HG03342 (cell line): ENCODE measurements around the gene DAP3.
"Not testable (repeated sequence)": the region's sequence is repeated elsewhere in the genome, so short reads cannot be mapped to it uniquely, and the experiment has no call there.

ENCODE experiments used
- ATAC-seq: cut with Tn5 transposase; IDR thresholded peaks from one replicate; pipeline ENCODE4 v1.9.1; 2021; ENCODE audit warnings: mild to moderate bottlenecking, moderate library complexity; ENCODE audit not compliant: unreplicated experiment

DAP3 gene

GRCh38 chr1:155681776-155682175 is 7.1 kb upstream of the DAP3 start:
- ATAC-seq: no peak

- peak; percentile 25 for ATAC-seq
Observed at GRCh38 chr1:155687705-155688323, 1.1 kb upstream of the DAP3 start.

GRCh38 chr1:155688324-155689080 is 389 bp upstream of the DAP3 start, which contains the start of gene YY1AP1:
YY1AP1 (minus strand) TSS chr1:155688774; CDS start chr1:155680436, 8,338 bp downstream.
- ATAC-seq: peak; percentile 72

- no peak for ATAC-seq
Observed at GRCh38 chr1:155691992-155692528, 3.2 kb downstream of the DAP3 start.

- ATAC-seq: no peak
Observed at GRCh38 chr1:155694167-155694566, 5.3 kb downstream of the DAP3 start.

- ATAC-seq: no peak
Observed at GRCh38 chr1:155695072-155695471, 6.2 kb downstream of the DAP3 start.

GRCh38 chr1:155695608-155696007 is 6.7 kb downstream of the DAP3 start:
- ATAC-seq: no peak

- ATAC-seq: no peak
Observed at GRCh38 chr1:155696524-155696923, 7.6 kb downstream of the DAP3 start.

- no peak for ATAC-seq
Observed at GRCh38 chr1:155697046-155697445, 8.2 kb downstream of the DAP3 start.

GRCh38 chr1:155697616-155698015 is 8.7 kb downstream of the DAP3 start:
- ATAC-seq: not testable (repeated sequence)

GRCh38 chr1:155698382-155699038 is 9.6 kb downstream of the DAP3 start:
- no peak for ATAC-seq

- ATAC-seq: not testable (repeated sequence)
Observed at GRCh38 chr1:155699062-155699461, 10.2 kb downstream of the DAP3 start.

- not testable (repeated sequence) for ATAC-seq
Observed at GRCh38 chr1:155701675-155702074, 12.8 kb downstream of the DAP3 start.

- no peak for ATAC-seq
Observed at GRCh38 chr1:155703216-155703615, 14.3 kb downstream of the DAP3 start.

- ATAC-seq: not testable (repeated sequence)
Observed at GRCh38 chr1:155704414-155704813, 15.5 kb downstream of the DAP3 start.

- ATAC-seq: no peak
Observed at GRCh38 chr1:155706139-155706538, 17.2 kb downstream of the DAP3 start.

- no peak for ATAC-seq
Observed at GRCh38 chr1:155709391-155709790, 20.5 kb downstream of the DAP3 start.

- ATAC-seq: not testable (repeated sequence)
Observed at GRCh38 chr1:155711457-155711856, 22.6 kb downstream of the DAP3 start.

GRCh38 chr1:155712636-155713035 is 23.7 kb downstream of the DAP3 start:
- ATAC-seq: not testable (repeated sequence)

GRCh38 chr1:155713075-155713474 is 24.2 kb downstream of the DAP3 start:
- ATAC-seq: no peak

GRCh38 chr1:155715056-155715455 is 26.2 kb downstream of the DAP3 start:
- not testable (repeated sequence) for ATAC-seq
